Breast epithelium (tissue), 3 donors: Measurements from ENCODE around the gene IFI27.

ENCODE experiments used
- CTCF ChIP-seq, 3 donors: fragments of 450-650 bp; IDR thresholded peaks; one replicate each; pipeline ENCODE4 v1.5.1; 2016 to 2017; ENCODE audit warnings: antibody characterized with exemption in 3 of 3, mild to moderate bottlenecking in 3 of 3, moderate library complexity in 3 of 3
- POLR2AphosphoS5 ChIP-seq, 3 donors: sonication (generic); formaldehyde crosslinking; IDR thresholded peaks; one replicate each; pipeline ENCODE4 v1.6.1; 2017; ENCODE audit warnings: antibody characterized with exemption in 3 of 3

GRCh38 chr14:94165744-94166143 is 55.2 kb downstream of the IFI27 start:
- no peak for TF ChIP-seq POLR2AphosphoS5 (IDR thresholded peaks at IDR 0.05)
- TF ChIP-seq CTCF (IDR thresholded peaks at IDR 0.05), result no peak
